Effector memory CD4-positive, alpha-beta T cell (primary cell): Measurements from ENCODE around the gene RNF130.
"Not testable (repeated sequence)": the region's sequence is repeated elsewhere in the genome, so short reads cannot be mapped to it uniquely, and the experiment has no call there.

Source experiments
- DNase-seq, 3 donors: peaks; one replicate each; pipeline ENCODE4 v3.0.0-alpha.2; 2020
- H3K27ac ChIP-seq: 2 replicates; pipeline ENCODE4 v1.7.0; 2013; ENCODE audit warnings: mild to moderate bottlenecking, low read length, moderate library complexity; ENCODE audit not compliant: insufficient read depth, poor library complexity, severe bottlenecking
- H3K27me3 ChIP-seq: replicated peaks from 2 replicates; pipeline ENCODE4 v1.7.0; 2013; ENCODE audit warnings: mild to moderate bottlenecking, low read length; ENCODE audit not compliant: insufficient read depth, control insufficient read depth, poor library complexity, severe bottlenecking
- H3K36me3 ChIP-seq: 2 replicates; pipeline ENCODE4 v1.7.0; 2013; ENCODE audit warnings: mild to moderate bottlenecking, low read length, moderate library complexity; ENCODE audit not compliant: control insufficient read depth, insufficient read depth
- H3K4me1 ChIP-seq: 2 replicates; pipeline ENCODE4 v1.7.0; 2013; ENCODE audit warnings: low read length, mild to moderate bottlenecking; ENCODE audit not compliant: control insufficient read depth, insufficient read depth, poor library complexity, severe bottlenecking
- H3K4me3 ChIP-seq: 2 replicates; pipeline ENCODE4 v1.7.0; 2013; ENCODE audit warnings: low read length, low read depth, mild to moderate bottlenecking; ENCODE audit not compliant: insufficient read depth, poor library complexity, severe bottlenecking
- H3K9me3 ChIP-seq: 2 replicates; pipeline ENCODE4 v1.7.0; 2013; ENCODE audit warnings: mild to moderate bottlenecking, low read length, moderate library complexity; ENCODE audit not compliant: control insufficient read depth

The RNF130 gene

DNA sequence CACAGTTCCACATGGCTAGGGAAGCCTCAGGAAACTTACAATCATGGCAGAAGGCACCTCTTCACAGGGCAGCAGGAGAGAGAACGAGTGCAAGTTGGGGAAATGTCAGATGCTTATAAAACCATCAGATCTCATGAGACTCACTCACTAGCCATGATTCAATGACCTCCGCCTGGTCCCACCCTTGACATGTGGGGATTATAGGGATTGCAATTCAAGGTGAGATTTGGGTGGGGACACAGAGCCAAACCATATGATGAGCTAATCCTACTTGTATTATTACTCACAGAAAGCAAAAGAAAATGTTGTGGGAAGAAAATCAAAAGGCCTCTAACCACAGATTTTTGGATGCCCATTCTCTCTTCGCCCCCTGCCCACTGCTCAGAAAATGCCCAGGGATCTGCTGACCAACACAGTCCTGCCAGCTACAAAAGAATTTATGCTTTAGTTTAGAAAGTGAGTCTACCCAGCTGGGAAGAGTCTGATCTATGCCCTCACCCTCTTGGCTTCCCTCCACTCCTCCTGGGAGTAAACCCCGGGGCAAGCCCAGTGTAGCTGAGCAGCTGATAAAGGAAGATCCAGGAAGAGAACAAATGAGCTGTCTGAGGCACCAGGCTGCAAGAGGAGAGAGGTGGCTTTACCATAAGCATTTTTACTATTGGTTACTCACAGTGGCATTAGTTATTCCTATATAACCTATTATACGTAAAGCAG lies 53.1 kb downstream of the RNF130 start:
- Histone ChIP-seq H3K27ac (no peak overlapping the region), H3K4me1 (no peaks in the 10 kb centered on the region), H3K36me3 (no peaks in the 10 kb centered on the region), H3K9me3 (no peaks in the 10 kb centered on the region), H3K27me3 (no peaks in the 10 kb centered on the region), H3K4me3 (no peak overlapping the region)
- DNase-seq = no peak

DNA sequence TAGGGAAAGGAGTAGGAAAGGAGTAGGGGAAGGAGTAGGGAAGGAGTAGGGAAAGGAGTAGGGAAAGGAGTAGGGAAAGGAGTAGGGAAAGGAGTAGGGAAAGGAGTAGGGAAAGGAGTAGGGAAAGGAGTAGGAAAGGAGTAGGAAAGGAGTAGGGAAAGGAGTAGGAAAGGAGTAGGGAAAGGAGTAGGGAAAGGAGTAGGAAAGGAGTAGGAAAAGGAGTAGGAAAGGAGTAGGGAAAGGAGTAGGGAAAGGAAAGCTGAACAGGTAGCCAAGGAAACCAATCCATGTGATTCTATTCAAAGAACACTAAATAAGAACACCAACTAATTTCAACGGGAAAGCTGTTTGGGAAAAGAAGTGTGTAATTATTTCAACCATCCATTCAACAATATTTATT lies 56.0 kb downstream of the RNF130 start:
- DNase-seq, H3K9me3 ChIP-seq, H3K27me3 ChIP-seq, H3K27ac ChIP-seq, H3K4me1 ChIP-seq, H3K36me3 ChIP-seq, H3K4me3 ChIP-seq: not testable (repeated sequence)

- Histone ChIP-seq H3K27ac (no peak overlapping the region), H3K9me3 (no peaks in the 10 kb centered on the region), H3K36me3 (no peaks in the 10 kb centered on the region), H3K4me3 (no peak overlapping the region), H3K27me3 (no peaks in the 10 kb centered on the region), H3K4me1 (no peaks in the 10 kb centered on the region)
- no peak for DNase-seq
These were observed 57.9 kb downstream of the RNF130 start for GRCh38 chr5:180013678-180014077.

- Histone ChIP-seq H3K4me3 (no peak overlapping the region), H3K4me1 (no peaks in the 10 kb centered on the region), H3K9me3 (no peaks in the 10 kb centered on the region), H3K36me3 (no peaks in the 10 kb centered on the region), H3K27me3 (no peaks in the 10 kb centered on the region), H3K27ac (no peak overlapping the region)
- DNase-seq = no peak
These were observed 59.2 kb downstream of the RNF130 start for GRCh38 chr5:180012316-180012715.

DNA sequence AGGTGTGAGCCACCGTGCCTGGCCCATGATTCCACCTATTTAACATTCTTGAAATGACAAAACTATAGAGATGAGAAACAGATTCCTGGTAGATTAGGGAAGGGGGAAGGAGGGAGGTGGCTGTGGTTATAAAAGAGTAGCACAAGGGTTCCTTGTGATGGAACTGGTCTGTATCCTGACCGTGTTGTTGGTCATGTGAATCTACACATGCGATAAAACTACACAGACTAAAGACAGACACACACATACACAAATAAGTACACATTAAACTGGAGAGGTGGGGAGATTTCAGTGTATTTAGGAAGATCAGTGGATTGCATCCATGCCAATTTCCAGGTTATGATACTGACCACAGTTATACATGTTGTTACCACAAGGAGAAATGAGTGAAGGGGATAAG lies 60.9 kb downstream of the RNF130 start:
- no peak overlapping the region for H3K4me3 ChIP-seq
- H3K36me3 ChIP-seq = no peaks in the 10 kb centered on the region
- H3K9me3 ChIP-seq = no peaks in the 10 kb centered on the region
- no peak overlapping the region for H3K27ac ChIP-seq
- H3K4me1 ChIP-seq = no peaks in the 10 kb centered on the region
- no peaks in the 10 kb centered on the region for H3K27me3 ChIP-seq
- DNase-seq = no peak

GRCh38 chr5:180009581-180009980 lies 62.0 kb downstream of the RNF130 start:
- H3K36me3 ChIP-seq = no peaks in the 10 kb centered on the region
- H3K9me3 ChIP-seq = no peaks in the 10 kb centered on the region
- H3K27me3 ChIP-seq = no peaks in the 10 kb centered on the region
- DNase-seq = no peak
- no peak overlapping the region for H3K4me3 ChIP-seq
- no peaks in the 10 kb centered on the region for H3K4me1 ChIP-seq
- H3K27ac ChIP-seq = no peak overlapping the region

- Histone ChIP-seq H3K4me3 (no peak overlapping the region), H3K9me3 (no peaks in the 10 kb centered on the region), H3K27ac (no peak overlapping the region), H3K36me3 (no peaks in the 10 kb centered on the region), H3K27me3 (no peaks in the 10 kb centered on the region), H3K4me1 (no peaks in the 10 kb centered on the region)
- DNase-seq = no peak
These were observed 63.1 kb downstream of the RNF130 start for GRCh38 chr5:180008433-180008832.

DNA sequence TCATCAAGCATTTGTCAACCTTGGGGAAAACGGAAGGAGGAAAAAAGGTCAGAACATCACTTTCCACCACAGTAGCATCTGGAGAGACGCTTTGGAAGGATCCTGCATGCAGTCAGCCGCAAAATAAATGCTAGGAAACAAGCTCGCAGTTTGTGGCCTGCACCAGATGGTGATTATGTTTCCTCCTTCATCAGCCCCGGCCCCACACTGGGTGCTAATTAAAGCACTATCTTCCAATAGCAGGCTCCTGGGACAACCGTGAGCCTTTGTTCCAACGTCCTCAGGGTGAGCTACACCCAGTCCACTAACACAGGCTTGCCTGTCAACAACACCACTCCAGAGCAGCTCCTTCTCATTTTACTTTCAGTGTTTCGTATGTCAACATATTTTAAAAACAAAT lies 64.0 kb downstream of the RNF130 start:
- Histone ChIP-seq H3K27me3 (no peaks in the 10 kb centered on the region), H3K9me3 (no peaks in the 10 kb centered on the region), H3K36me3 (no peaks in the 10 kb centered on the region), H3K27ac (no peak overlapping the region), H3K4me3 (no peak overlapping the region), H3K4me1 (no peaks in the 10 kb centered on the region)
- no peak for DNase-seq

- Histone ChIP-seq H3K27ac (no peak overlapping the region), H3K27me3 (no peaks in the 10 kb centered on the region), H3K4me1 (no peaks in the 10 kb centered on the region), H3K4me3 (no peak overlapping the region), H3K9me3 (no peaks in the 10 kb centered on the region), H3K36me3 (no peaks in the 10 kb centered on the region)
- DNase-seq = no peak
These were observed 65.4 kb downstream of the RNF130 start for GRCh38 chr5:180006141-180006540.

DNA sequence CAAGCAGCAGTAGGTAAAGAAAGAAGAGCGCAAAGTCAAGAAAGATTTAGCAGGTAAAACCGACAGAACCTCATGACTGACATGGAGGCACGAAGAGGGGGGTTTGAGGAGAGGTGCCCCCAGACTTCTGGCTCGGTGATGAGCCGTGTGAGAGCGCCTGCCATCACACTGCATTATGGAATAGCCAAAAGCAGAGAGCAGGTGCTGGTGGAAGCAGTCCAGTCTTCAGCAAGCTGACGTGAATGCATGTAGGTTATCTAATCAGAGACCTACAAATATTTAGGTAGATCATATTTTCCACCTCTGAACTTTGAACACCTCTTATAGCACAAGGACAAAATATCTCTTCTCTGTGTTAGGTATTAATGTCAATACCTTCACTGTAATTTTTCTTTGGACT lies 68.4 kb downstream of the RNF130 start:
- Histone ChIP-seq H3K27me3 (no peaks in the 10 kb centered on the region), H3K9me3 (no peaks in the 10 kb centered on the region), H3K27ac (no peak overlapping the region), H3K4me3 (no peak overlapping the region), H3K36me3 (no peaks in the 10 kb centered on the region), H3K4me1 (no peaks in the 10 kb centered on the region)
- DNase-seq = no peak
